ENCODE measurements around the gene CRYBB2.
"Not testable (repeated sequence)": the region's sequence is repeated elsewhere in the genome, so short reads cannot be mapped to it uniquely, and the experiment has no call there.

The CRYBB2 gene

DNA sequence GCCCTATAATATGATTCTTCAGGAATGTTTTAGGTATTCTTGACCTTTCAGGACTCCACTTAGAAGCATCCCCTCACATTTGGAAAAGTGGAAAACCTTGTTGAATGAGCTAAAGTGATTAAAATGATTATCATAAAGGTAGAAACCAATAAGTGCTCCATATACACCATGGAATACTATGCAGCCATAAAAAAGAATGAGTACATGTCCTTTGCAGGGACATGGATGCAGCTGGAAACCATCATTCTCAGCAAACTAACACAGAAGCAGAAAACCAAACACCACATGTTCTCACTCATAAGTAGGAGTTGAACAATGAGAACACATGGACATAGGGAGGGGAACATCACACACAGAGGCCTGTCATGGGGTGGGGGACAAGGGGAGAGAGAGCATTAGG, 14.3 kb downstream of the CRYBB2 start:
- DNase-seq (ENCODE audit: low read depth in 2 of 2), result not testable (repeated sequence)

DNA sequence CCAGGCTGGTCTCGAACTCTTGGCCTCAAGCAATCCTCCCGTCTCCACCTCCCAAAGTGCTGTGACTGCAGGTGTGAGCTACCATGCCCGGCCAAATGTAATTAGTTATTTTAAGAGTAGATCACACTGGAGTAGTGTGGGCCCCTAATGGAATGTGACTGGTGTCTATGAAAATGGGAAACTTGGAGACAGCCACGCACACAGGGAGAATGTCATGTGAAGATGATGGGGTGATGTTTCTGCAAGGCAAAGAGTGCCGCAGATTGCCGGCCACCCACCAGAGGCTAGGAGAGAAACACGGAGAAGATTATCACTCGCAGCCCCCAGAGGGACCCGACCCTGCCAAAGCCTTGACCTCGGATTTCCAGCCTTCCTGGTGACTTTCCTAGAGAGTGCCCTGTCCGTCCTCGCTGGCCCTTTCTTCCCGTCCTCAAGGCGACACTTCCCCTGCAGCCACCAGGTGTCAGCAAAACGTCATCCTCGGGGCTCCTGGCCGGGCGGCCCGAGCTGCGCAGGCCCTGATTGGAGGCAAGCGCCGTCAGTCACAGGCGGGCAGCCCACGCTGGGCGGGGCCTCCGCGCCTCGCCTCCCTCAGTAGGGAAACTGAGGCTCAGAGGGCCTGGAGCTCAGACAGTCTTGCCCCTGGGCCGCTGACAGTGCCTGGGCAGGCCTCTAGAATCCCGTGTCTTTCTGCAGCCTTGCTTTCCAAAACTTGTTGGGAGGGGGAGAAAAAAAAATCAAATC, 16.3 kb downstream of the CRYBB2 start:
- DNase-seq (ENCODE audit: low read depth in 2 of 2), result peak; percentile 10 to 55

DNA sequence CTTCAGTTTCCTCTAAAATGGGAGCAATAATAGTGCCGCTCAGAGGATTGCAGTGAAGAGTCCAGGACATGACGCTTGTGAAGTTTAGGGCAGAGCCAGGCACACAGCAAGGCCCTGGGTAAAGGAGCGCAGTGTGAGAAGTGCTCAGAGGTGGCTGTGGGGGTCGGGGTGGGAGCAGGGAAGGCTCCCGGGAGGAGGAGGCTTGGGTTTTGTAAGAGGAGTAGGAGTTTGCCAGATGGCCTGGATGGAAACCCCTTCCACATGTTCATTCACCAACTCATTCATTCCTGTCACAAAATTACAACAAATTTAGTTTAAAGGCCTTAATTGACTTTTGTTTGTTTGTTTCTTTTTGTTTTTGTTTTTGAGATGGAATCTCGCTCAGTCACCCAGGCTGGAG, 17.0 kb downstream of the CRYBB2 start:
- no peak for DNase-seq (ENCODE audit: low read depth in 2 of 2)

DNA sequence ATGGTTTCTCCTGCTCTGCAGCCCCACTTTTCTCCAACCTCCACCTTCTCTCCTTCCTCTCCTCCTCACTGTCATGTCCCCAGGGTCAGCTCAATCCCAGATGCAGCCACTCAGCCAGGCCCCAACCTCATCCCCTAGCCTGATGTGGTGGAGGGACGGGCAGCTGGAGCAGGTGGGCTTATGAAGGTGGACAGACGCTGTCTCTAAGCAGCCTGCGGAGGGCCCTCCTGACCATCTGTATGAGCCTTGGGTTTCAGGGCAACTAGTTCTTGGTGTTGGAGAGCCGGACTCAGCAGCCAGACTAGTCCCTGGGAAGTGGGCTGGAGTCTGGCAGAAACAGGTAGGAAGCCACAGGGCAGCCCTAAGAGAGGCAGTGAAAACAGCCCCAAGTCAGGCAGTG, 18.1 kb downstream of the CRYBB2 start:
- DNase-seq (ENCODE audit: low read depth in 2 of 2), result no peak

DNA sequence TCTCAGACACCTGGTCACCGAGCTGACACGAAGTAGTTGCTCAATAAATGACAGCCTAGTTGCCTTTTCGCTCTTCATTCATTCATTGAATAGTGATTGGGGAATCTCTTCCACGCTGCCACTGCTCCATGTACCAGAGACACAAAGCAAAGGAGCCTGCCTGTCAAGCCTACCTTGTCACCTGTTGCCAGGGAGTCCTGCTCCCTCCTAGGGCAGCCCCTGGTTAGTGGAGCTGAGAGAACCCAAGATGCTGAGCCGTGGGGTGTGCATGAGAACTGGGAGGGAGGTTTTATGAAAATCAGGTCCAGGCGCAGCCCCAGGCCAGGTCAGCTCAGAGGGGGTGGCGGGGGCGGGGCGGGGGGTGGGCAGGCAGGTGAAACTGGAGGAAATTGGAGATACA, 18.6 kb downstream of the CRYBB2 start:
- DNase-seq (ENCODE audit: low read depth in 2 of 2), result not testable (repeated sequence)

DNA sequence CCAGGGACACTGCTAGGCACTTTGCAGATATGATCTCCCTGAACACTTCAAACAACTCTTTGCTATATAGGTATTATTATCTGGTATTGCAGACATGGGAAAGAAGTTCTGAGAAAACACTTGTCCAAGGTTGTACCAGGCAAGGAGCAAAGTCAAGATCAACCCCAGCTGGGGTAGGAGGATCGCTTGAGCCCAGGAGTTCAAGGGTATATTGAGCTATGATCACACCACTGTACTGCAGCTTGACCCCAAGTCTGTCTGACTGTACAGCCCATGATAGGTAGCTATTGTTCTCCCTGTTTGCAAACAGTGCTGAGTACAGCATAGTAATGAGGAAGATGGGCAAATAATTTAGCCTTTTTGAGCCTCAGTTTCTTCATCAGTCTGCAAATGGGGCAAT, 35.7 kb downstream of the CRYBB2 start:
- not testable (repeated sequence) for DNase-seq (ENCODE audit: low read depth in 2 of 2)

DNA sequence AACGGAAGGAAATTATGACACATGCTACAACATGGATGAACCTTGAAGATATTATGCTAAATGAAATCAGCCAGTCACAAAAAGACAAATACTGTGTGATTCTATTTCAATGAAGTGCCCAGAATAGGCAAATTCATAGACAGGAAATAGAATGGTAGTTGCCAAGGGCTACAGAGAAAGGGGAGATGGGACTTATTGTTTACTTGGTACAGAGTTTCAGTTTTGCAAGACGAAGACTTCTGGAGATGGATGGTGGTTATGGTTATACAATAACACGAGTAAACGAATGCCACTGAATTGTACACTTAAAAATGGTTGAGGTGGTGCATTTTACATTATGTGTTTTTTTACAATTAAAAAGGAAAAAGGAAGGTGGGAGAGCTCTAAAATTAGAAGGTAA, 48.1 kb downstream of the CRYBB2 start:
- DNase-seq (ENCODE audit: low read depth in 2 of 2), result not testable (repeated sequence)

DNA sequence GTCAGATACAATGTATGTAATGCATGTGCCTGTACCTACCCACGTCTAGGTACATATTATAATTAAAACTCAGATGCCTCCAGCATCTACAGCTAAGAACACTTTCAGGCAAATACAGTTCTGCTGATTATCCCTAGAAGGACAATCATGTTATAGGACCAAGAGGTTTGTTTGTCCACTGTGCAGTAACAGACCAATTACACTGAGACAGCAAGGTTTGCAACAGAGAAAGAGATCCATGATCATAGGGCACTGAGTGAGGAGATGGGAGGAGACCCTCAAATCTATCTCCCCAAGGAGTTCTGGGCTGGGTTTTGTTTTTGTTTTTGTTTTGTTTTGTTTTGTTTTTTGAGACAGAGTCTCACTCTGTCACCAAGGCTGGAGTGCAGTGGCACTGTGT, 49.5 kb downstream of the CRYBB2 start:
- not testable (repeated sequence) for DNase-seq (ENCODE audit: low read depth in 2 of 2)

DNA sequence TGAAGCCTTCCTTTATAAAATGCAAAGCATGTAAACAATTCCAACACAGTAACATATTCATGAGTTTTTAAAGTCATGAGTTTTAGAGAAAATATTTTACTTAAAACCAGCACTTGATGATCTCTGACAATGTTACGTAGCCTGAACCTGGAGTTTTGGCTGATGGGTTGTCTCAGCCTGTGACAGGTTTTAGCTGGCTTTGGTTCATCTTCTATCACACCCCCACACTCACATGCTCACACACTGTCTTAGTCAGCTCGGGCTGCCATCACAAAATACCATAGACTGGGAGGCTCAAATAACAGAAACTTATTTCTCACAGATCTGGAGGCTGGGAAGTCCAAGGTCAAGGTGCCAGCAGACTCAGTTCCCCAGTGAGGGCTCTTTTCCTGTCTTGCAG, 50.6 kb downstream of the CRYBB2 start:
- DNase-seq (ENCODE audit: low read depth in 2 of 2), result not testable (repeated sequence)

DNA sequence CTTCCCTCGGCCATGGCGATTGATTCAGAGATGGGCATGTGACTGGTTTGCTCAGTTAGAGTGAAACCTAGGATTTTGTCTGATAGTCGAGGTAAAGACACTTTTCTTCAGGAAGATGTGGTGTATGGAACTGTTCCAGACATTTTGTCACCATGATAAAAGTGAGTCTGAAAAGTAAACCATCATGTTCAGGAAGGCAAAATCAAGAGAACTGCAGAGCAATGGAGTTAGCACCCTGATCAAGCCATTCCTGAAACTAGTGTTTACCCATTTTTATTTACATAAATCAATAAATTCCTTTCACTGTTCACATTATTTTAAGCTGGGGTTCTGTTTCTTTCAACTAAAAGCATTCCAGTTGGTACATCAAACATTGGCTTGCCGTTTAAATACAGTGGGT, 53.8 kb downstream of the CRYBB2 start:
- not testable (repeated sequence) for DNase-seq (ENCODE audit: low read depth in 2 of 2)

DNA sequence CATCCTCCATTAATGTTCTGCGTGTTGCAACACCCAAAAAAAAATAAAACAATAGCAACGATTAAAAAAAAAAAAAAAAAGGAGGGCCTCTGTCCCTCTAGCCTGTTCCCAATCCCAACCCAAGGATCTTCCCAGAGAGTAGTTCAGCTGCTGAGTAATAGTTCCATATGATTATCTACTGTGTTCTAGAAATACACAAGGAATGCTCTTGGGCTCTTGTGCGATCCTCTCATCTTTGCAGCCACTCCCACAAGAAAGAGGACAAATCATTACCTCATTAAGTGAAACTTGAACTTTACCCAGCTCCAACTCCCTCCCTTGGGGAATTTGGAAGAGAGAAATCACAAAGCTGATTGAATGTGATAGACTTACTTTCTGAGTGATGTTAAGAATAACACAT, 54.5 kb downstream of the CRYBB2 start:
- DNase-seq (ENCODE audit: low read depth in 2 of 2), result not testable (repeated sequence)

DNA sequence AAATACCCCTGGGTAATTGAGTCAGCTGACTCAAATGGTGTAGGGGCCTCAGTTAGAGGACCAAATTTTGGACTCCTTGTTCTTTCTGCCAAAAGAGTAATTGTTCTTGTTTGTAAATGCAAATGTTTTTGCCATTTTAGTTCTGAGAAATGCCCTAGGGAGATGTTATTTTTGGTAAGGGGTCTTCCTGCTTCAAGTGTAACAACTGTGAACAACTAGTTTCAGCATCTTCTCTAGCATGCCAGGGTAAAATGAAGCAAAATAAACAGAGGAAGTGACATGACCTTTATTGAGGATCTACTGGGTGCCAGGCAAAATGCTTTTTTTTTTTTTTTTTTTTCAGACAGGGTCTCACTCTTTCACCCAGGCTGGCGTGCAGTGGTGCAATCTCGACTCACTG, 60.7 kb downstream of the CRYBB2 start:
- not testable (repeated sequence) for DNase-seq (ENCODE audit: low read depth in 2 of 2)
